ENCODE measurements around the gene GPSM1.

GRCh38 chr9:136329636-136330405, 2.5 kb downstream of the GPSM1 start:
- TF ChIP-seq, protein P1, sequence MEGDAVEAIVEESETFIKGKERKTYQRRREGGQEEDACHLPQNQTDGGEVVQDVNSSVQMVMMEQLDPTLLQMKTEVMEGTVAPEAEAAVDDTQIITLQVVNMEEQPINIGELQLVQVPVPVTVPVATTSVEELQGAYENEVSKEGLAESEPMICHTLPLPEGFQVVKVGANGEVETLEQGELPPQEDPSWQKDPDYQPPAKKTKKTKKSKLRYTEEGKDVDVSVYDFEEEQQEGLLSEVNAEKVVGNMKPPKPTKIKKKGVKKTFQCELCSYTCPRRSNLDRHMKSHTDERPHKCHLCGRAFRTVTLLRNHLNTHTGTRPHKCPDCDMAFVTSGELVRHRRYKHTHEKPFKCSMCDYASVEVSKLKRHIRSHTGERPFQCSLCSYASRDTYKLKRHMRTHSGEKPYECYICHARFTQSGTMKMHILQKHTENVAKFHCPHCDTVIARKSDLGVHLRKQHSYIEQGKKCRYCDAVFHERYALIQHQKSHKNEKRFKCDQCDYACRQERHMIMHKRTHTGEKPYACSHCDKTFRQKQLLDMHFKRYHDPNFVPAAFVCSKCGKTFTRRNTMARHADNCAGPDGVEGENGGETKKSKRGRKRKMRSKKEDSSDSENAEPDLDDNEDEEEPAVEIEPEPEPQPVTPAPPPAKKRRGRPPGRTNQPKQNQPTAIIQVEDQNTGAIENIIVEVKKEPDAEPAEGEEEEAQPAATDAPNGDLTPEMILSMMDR (IDR thresholded peaks at IDR 0.05 in 2 of 3, conservative IDR thresholded peaks at IDR 0.05 in 1 of 3; ENCODE audit: borderline replicate concordance in 1 of 3, insufficient read depth in 1 of 3, low read depth in 2 of 3, low read length in 2 of 3) = no peak
- TF ChIP-seq, protein P2, sequence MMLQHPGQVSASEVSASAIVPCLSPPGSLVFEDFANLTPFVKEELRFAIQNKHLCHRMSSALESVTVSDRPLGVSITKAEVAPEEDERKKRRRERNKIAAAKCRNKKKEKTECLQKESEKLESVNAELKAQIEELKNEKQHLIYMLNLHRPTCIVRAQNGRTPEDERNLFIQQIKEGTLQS (IDR thresholded peaks at IDR 0.05) = no peak
- no peak for TF ChIP-seq EZH2 (IDR thresholded peaks at IDR 0.05)
- TF ChIP-seq POLR2AphosphoS5 (IDR thresholded peaks at IDR 0.05; ENCODE audit: low read depth, low read length) = no peak
- no peak for TF ChIP-seq POLR2A (IDR thresholded peaks at IDR 0.05; ENCODE audit: borderline replicate concordance, extremely low read depth, insufficient read depth, insufficient read length)
- no peak for TF ChIP-seq TCF7L2 (IDR thresholded peaks at IDR 0.05; ENCODE audit: borderline replicate concordance, extremely low read depth, insufficient read depth, insufficient read length)
- no peak for TF ChIP-seq EZH2phosphoT487 (IDR thresholded peaks at IDR 0.05; ENCODE audit: borderline replicate concordance)
- TF ChIP-seq, protein P3, sequence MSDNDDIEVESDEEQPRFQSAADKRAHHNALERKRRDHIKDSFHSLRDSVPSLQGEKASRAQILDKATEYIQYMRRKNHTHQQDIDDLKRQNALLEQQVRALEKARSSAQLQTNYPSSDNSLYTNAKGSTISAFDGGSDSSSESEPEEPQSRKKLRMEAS (IDR thresholded peaks at IDR 0.05) = no peak
- no peak for TF ChIP-seq YY1 (IDR thresholded peaks at IDR 0.05; ENCODE audit: extremely low read depth, insufficient replicate concordance, low read depth, low read length)
- TF ChIP-seq CEBPB (IDR thresholded peaks at IDR 0.05; ENCODE audit: low read depth) = no peak
- TF ChIP-seq, protein P4, sequence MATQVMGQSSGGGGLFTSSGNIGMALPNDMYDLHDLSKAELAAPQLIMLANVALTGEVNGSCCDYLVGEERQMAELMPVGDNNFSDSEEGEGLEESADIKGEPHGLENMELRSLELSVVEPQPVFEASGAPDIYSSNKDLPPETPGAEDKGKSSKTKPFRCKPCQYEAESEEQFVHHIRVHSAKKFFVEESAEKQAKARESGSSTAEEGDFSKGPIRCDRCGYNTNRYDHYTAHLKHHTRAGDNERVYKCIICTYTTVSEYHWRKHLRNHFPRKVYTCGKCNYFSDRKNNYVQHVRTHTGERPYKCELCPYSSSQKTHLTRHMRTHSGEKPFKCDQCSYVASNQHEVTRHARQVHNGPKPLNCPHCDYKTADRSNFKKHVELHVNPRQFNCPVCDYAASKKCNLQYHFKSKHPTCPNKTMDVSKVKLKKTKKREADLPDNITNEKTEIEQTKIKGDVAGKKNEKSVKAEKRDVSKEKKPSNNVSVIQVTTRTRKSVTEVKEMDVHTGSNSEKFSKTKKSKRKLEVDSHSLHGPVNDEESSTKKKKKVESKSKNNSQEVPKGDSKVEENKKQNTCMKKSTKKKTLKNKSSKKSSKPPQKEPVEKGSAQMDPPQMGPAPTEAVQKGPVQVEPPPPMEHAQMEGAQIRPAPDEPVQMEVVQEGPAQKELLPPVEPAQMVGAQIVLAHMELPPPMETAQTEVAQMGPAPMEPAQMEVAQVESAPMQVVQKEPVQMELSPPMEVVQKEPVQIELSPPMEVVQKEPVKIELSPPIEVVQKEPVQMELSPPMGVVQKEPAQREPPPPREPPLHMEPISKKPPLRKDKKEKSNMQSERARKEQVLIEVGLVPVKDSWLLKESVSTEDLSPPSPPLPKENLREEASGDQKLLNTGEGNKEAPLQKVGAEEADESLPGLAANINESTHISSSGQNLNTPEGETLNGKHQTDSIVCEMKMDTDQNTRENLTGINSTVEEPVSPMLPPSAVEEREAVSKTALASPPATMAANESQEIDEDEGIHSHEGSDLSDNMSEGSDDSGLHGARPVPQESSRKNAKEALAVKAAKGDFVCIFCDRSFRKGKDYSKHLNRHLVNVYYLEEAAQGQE (IDR thresholded peaks at IDR 0.05; ENCODE audit: low read depth) = no peak

Data from HCT116 (cell line).